Measurements from ENCODE around the gene MB.

GRCh38 chr22:35563211-35563610 is 53.9 kb downstream of the MB start:
- no peak for TF ChIP-seq CTCF (tag by site-specific recombination; IDR thresholded peaks at IDR 0.05)
- TF ChIP-seq TCF7L2 (IDR thresholded peaks at IDR 0.05; ENCODE audit: borderline replicate concordance, low read depth, low read length) = no peak
- no peak for TF ChIP-seq ZNF37A (tag by site-specific recombination; IDR thresholded peaks at IDR 0.05)
- no peak for TF ChIP-seq ZNF292 (tag by site-specific recombination; IDR thresholded peaks at IDR 0.05; ENCODE audit: borderline replicate concordance, low read depth)

All from HEK293 (cell line).